H1 (cell line): ENCODE results near the gene GLTPD2. TPM values are rescaled to one million over a fixed set of nuclear protein-coding genes. Genes with fewer than 3 reads are reported as not detected.

ENCODE experiments used
- CTCF ChIA-PET: fragments of 300-600 bp; sonication (Branson Sonifier 250); formaldehyde crosslinking; loops from one replicate; lab custom pipeline; 2021; ENCODE audit not compliant: partially characterized antibody; lab: Charles Lee
- POLR2A ChIA-PET: fragments of 300-600 bp; sonication (Branson Sonifier 250); formaldehyde crosslinking; loops from one replicate; lab custom pipeline; 2021; ENCODE audit warnings: inconsistent platforms; ENCODE audit not compliant: partially characterized antibody; lab: Charles Lee
- DNase-seq, 2 experiments: peaks; one replicate each; pipeline versions ENCODE4 v3.0.0 to v3.0.0-alpha.2; 2010 to 2022; ENCODE audit warnings: low spot score in 2 of 2, low read depth in 1 of 2, mixed read lengths in 1 of 2
- FAIRE-seq: peaks from 2 replicates; lab custom pipeline; 2011; peaks lifted over from hg19 to GRCh38; lab: Jason Lieb, UNC
- H2AFZ ChIP-seq: 2 replicates; pipeline ENCODE4 v1.8.1; 2012; ENCODE audit warnings: low read length, inconsistent platforms
- H2AK5ac ChIP-seq: 2 replicates; pipeline ENCODE4 v1.6.1; 2013; ENCODE audit warnings: low read depth, low read length
- H2BK120ac ChIP-seq: replicated peaks from 2 replicates; pipeline ENCODE3; 2013; ENCODE audit warnings: low read depth, low read length, inconsistent platforms
- H2BK12ac ChIP-seq: 2 replicates; pipeline ENCODE4 v1.6.1; 2013; ENCODE audit warnings: low read depth, low read length
- H2BK15ac ChIP-seq: 2 replicates; pipeline ENCODE4 v1.6.1; 2013; ENCODE audit warnings: low read length
- H2BK20ac ChIP-seq: 2 replicates; pipeline ENCODE4 v1.6.1; 2013; ENCODE audit warnings: low read length
- H2BK5ac ChIP-seq: 2 replicates; pipeline ENCODE4 v1.6.1; 2013; ENCODE audit warnings: low read depth, low read length
- H3K14ac ChIP-seq: 2 replicates; pipeline ENCODE4 v1.6.1; 2013; ENCODE audit warnings: inconsistent platforms; ENCODE audit not compliant: insufficient read length
- H3K18ac ChIP-seq: 2 replicates; pipeline ENCODE4 v1.6.1; 2013; ENCODE audit warnings: low read length; ENCODE audit errors: extremely low read depth
- H3K23ac ChIP-seq: 2 replicates; pipeline ENCODE4 v1.6.1; 2013; ENCODE audit warnings: inconsistent platforms; ENCODE audit not compliant: insufficient read length
- H3K23me2 ChIP-seq: 2 replicates; pipeline ENCODE4 v1.6.1; 2013; ENCODE audit warnings: low read depth, low read length
- H3K27ac ChIP-seq: 2 replicates; pipeline ENCODE4 v1.6.1; 2011; ENCODE audit warnings: low read depth, low read length, inconsistent platforms
- H3K27me3 ChIP-seq, 4 experiments: replicated peaks in 1 of 4; 1 replicate in 1 of 4; 2 replicates in 3 of 4; pipeline versions ENCODE4 v1.6.1 to v1.8.1; 2011 to 2013; ENCODE audit warnings: low read length in 3 of 4, mild to moderate bottlenecking in 3 of 4, inconsistent platforms in 2 of 4, mixed read lengths in 2 of 4, moderate library complexity in 1 of 4; ENCODE audit not compliant: control insufficient read depth in 3 of 4, insufficient read depth in 3 of 4; ENCODE audit errors: extremely low read depth in 1 of 4
- H3K36me3 ChIP-seq, 4 experiments: 2 replicates each; pipeline versions ENCODE4 v1.6.1 to v1.8.1; 2011 to 2013; ENCODE audit warnings: mild to moderate bottlenecking in 4 of 4, low read length in 3 of 4, moderate library complexity in 2 of 4, control low read depth in 1 of 4, inconsistent platforms in 1 of 4; ENCODE audit not compliant: insufficient read depth in 4 of 4, control insufficient read depth in 2 of 4
- H3K4ac ChIP-seq: replicated peaks from 2 replicates; pipeline ENCODE3; 2013; ENCODE audit warnings: low read length, low read depth, mixed read lengths, inconsistent platforms; ENCODE audit not compliant: insufficient read length
- H3K4me1 ChIP-seq, 4 experiments: replicated peaks in 1 of 4; 1 replicate in 1 of 4; 2 replicates in 3 of 4; pipeline versions ENCODE4 v1.6.1 to v1.8.1; 2011 to 2013; ENCODE audit warnings: low read length in 3 of 4, inconsistent platforms in 2 of 4, mixed read lengths in 1 of 4; ENCODE audit not compliant: insufficient read depth in 4 of 4, control insufficient read depth in 3 of 4
- H3K4me2 ChIP-seq, 2 experiments: 2 replicates each; pipeline versions ENCODE4 v1.6.1 to v1.8.1; 2011 to 2013; ENCODE audit warnings: low read depth in 2 of 2, low read length in 2 of 2, control low read depth in 1 of 2, inconsistent platforms in 1 of 2, mild to moderate bottlenecking in 1 of 2; ENCODE audit not compliant: insufficient read depth in 1 of 2
- H3K4me3 ChIP-seq, 4 experiments: fragments of 200-600, 300-600 bp in 1 of 4; sonication (generic), shearing (Covaris generic), sonication (Bioruptor Twin) in 1 of 4; 2 replicates each; pipeline versions ENCODE4 v1.5.1 to v1.8.1; 2011 to 2016; ENCODE audit warnings: low read length in 4 of 4, low read depth in 3 of 4, control low read depth in 2 of 4, inconsistent platforms in 2 of 4, mild to moderate bottlenecking in 2 of 4, mixed read lengths in 1 of 4, moderate library complexity in 1 of 4; ENCODE audit not compliant: insufficient read depth in 2 of 4; ENCODE audit errors: extremely low read depth in 1 of 4
- H3K56ac ChIP-seq: replicated peaks from 2 replicates; pipeline ENCODE3; 2013; ENCODE audit warnings: low read depth, mild to moderate bottlenecking, mixed read lengths, low read length, inconsistent platforms; ENCODE audit not compliant: insufficient read length
- H3K79me1 ChIP-seq: 2 replicates; pipeline ENCODE4 v1.6.1; 2013; ENCODE audit warnings: low read depth, low read length, control low read depth
- H3K79me2 ChIP-seq, 2 experiments: 2 replicates each; pipeline versions ENCODE4 v1.6.1 to v1.8.1; 2012 to 2013; ENCODE audit warnings: low read length in 2 of 2, mild to moderate bottlenecking in 2 of 2, inconsistent platforms in 1 of 2; ENCODE audit not compliant: insufficient read depth in 2 of 2, control insufficient read depth in 1 of 2
- H3K9ac ChIP-seq, 4 experiments: replicated peaks in 1 of 4; 1 replicate in 1 of 4; 2 replicates in 3 of 4; pipeline versions ENCODE4 v1.6.1 to v1.8.1; 2011 to 2013; ENCODE audit warnings: low read depth in 3 of 4, low read length in 3 of 4, control low read depth in 2 of 4, mild to moderate bottlenecking in 2 of 4, moderate library complexity in 2 of 4, inconsistent platforms in 1 of 4; ENCODE audit errors: extremely low read depth in 1 of 4
- H3K9me3 ChIP-seq, 2 experiments: 2 replicates each; pipeline versions ENCODE4 v1.6.1 to v1.8.1; 2012 to 2013; ENCODE audit warnings: mild to moderate bottlenecking in 2 of 2, moderate library complexity in 2 of 2, control low read depth in 1 of 2, inconsistent platforms in 1 of 2, low read depth in 1 of 2, low read length in 1 of 2, mixed read lengths in 1 of 2; ENCODE audit not compliant: insufficient read depth in 2 of 2
- H4K20me1 ChIP-seq, 2 experiments: replicated peaks in 1 of 2; 2 replicates each; pipeline versions ENCODE3 to v1.8.1; 2011 to 2013; ENCODE audit warnings: inconsistent platforms in 2 of 2, low read length in 2 of 2, mild to moderate bottlenecking in 1 of 2; ENCODE audit not compliant: insufficient read depth in 2 of 2, control insufficient read depth in 1 of 2
- H4K5ac ChIP-seq: 2 replicates; pipeline ENCODE4 v1.6.1; 2013; ENCODE audit warnings: low read length, low read depth, mixed read lengths, inconsistent platforms; ENCODE audit not compliant: insufficient read length
- H4K8ac ChIP-seq: 2 replicates; pipeline ENCODE4 v1.8.0; 2013; ENCODE audit warnings: mild to moderate bottlenecking, moderate library complexity, low read length, inconsistent platforms; ENCODE audit not compliant: insufficient read depth; ENCODE audit errors: extremely low read depth
- H4K91ac ChIP-seq: replicated peaks from 2 replicates; pipeline ENCODE3; 2013; ENCODE audit warnings: low read length, mixed read lengths, inconsistent platforms; ENCODE audit not compliant: insufficient read length
- BACH1 ChIP-seq: IDR thresholded peaks from 2 replicates; pipeline ENCODE4 v1.6.1; 2012; ENCODE audit warnings: low read length, improper control_type of control experiment
- CBX8 ChIP-seq: fragments of 300-800, 300-1000 bp; sonication (generic); IDR thresholded peaks from 2 replicates; pipeline ENCODE4 v1.7.1; 2016; ENCODE audit warnings: low read depth, low read length, borderline replicate concordance
- CTBP2 ChIP-seq: IDR thresholded peaks from 2 replicates; pipeline ENCODE4 v1.7.0; 2011; ENCODE audit warnings: borderline replicate concordance, mild to moderate bottlenecking, moderate library complexity, mixed read lengths, low read length; ENCODE audit not compliant: insufficient read depth, insufficient read length
- EGR1 ChIP-seq: IDR thresholded peaks from 2 replicates; pipeline ENCODE4 v1.6.1; 2011; ENCODE audit warnings: low read depth, low read length, borderline replicate concordance
- HDAC2 ChIP-seq, 2 experiments: fragments of 300-600 bp in 1 of 2; sonication (generic) in 1 of 2; IDR thresholded peaks; 2 replicates each; pipeline ENCODE4 v1.6.1; 2011 to 2012; ENCODE audit warnings: low read depth in 2 of 2, low read length in 2 of 2, mild to moderate bottlenecking in 2 of 2, moderate library complexity in 2 of 2, borderline replicate concordance in 1 of 2, inconsistent platforms in 1 of 2
- JUN ChIP-seq: IDR thresholded peaks from 2 replicates; pipeline ENCODE4 v1.6.1; 2011; ENCODE audit warnings: low read depth, mild to moderate bottlenecking, improper control_type of control experiment, low read length
- PHF8 ChIP-seq: fragments of 200-600 bp; sonication (generic); conservative IDR thresholded peaks from 2 replicates; pipeline ENCODE4 v1.7.1; 2012; ENCODE audit warnings: low read depth, mild to moderate bottlenecking, inconsistent platforms, low read length, moderate library complexity
- RBBP5 ChIP-seq: IDR thresholded peaks from 2 replicates; pipeline ENCODE4 v1.7.1; 2012; ENCODE audit warnings: low read depth, mild to moderate bottlenecking, inconsistent platforms, low read length, moderate library complexity, borderline replicate concordance
- SIN3A ChIP-seq, 2 experiments: IDR thresholded peaks in 1 of 2; conservative IDR thresholded peaks in 1 of 2; 2 replicates each; pipeline ENCODE4 v1.6.1; 2011 to 2012; ENCODE audit warnings: low read length in 2 of 2, improper control_type of control experiment in 1 of 2, low read depth in 1 of 2, mild to moderate bottlenecking in 1 of 2
- TBP ChIP-seq: IDR thresholded peaks from 2 replicates; pipeline ENCODE4 v1.6.1; 2011; ENCODE audit warnings: low read depth, low read length, improper control_type of control experiment
- YY1 ChIP-seq: IDR thresholded peaks from 2 replicates; pipeline ENCODE4 v1.6.1; 2011; ENCODE audit warnings: low read depth, mild to moderate bottlenecking, low read length
- ZNF274 ChIP-seq: IDR thresholded peaks from 2 replicates; pipeline ENCODE4 v1.7.0; 2012; ENCODE audit warnings: low read length, borderline replicate concordance; ENCODE audit errors: extremely low read depth
- WGBS, 2 experiments: shearing (Covaris generic) in 1 of 2; methylation state at CpG; one replicate each; pipeline versions ENCODE4 v1.1.6 to v1.1.7; 2013 to 2015; ENCODE audit warnings: low lambda C conversion rate in 2 of 2, mixed read lengths in 2 of 2, inconsistent platforms in 1 of 2, low coverage in 1 of 2, missing lambda C conversion rate in 1 of 2; ENCODE audit not compliant: insufficient replicate concordance in 2 of 2, insufficient coverage in 1 of 2, insufficient read length in 1 of 2; ENCODE audit errors: extremely low coverage in 1 of 2, missing lambda C conversion rate in 1 of 2; 5-methylcytosine and 5-hydroxymethylcytosine counted together
- polyA plus RNA-seq, 7 experiments: library from polyadenylated mRNA; depleted of rRNA in 3 of 7; stranded (reverse) in 5 of 7; unstranded in 2 of 7; fragments of >200 nt in 5 of 7; fragments of 200-250 nt in 2 of 7; gene quantifications; 1 replicate in 5 of 7; 2 replicates in 1 of 7; 4 replicates in 1 of 7; pipeline versions ENCODE4 v1.2.1 to v1.2.3, GENCODE V29; 2011 to 2013; ENCODE audit warnings: missing spikeins in 2 of 7, mixed read lengths in 2 of 7
- total RNA-seq: library from RNA; stranded (reverse); fragmentation: NEBNext Ultra II Directional; extraction: Animal tissue kit (Norgen Biotek cat#: 25700); gene quantifications from 2 replicates; pipeline ENCODE4 v1.2.1, GENCODE V29; 2021
- TF ChIP-seq, protein P1 (sequence below): IDR thresholded peaks from 2 replicates; pipeline ENCODE4 v1.6.1; 2012; ENCODE audit warnings: inconsistent platforms

The GLTPD2 gene
- total and polyA plus RNA-seq, 2 of the 8 experiments (the other 6 are each of a cell fraction or from before 2014, with no cell fraction given), result not detected

DNA sequence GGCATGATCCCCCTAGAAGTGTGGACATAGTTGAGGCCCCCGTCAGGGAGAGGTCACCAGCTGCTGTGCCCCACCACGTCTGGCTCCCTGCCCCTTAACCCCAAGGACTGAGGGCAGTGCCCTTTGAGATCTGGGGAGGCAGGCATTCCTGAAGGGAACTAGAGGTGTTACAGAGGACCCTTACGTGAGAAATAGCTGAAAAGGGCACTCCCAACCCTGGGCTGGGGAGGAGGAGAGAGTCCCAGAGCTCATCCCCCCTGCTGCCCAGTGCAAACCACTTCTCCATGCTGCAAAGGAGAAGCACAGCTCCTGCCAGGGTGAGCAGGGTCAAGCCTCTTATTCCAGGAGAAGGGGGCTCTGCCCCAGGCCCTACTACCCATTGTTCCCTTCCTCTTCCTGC is 34.1 kb downstream of the GLTPD2 start:
- no peak for FAIRE-seq
- Histone ChIP-seq H2BK120ac (no peak overlapping the region), H2BK20ac (no peak overlapping the region), H4K8ac (no peak overlapping the region), H3K4me1 (no peaks in the 10 kb centered on the region), H3K9me3 (no peaks in the 10 kb centered on the region), H2BK5ac (no peak overlapping the region), H3K23ac (no peak overlapping the region), H4K91ac (no peak overlapping the region), H2AFZ (no peak overlapping the region), H3K36me3 (peaks cover 0 to 3% (median 1%) of the 10 kb centered on the region in 4 experiments; a peak in 4 of 8 replicates), H3K14ac (no peak overlapping the region), H2BK15ac (no peak overlapping the region), H3K18ac (no peak overlapping the region), H3K4me2 (no peak overlapping the region), H3K4ac (no peak overlapping the region), H3K79me2 (no peaks in the 10 kb centered on the region), H4K5ac (no peak overlapping the region), H3K27ac (no peak overlapping the region), H3K23me2 (no peaks in the 10 kb centered on the region), H2AK5ac (no peak overlapping the region), H3K79me1 (no peaks in the 10 kb centered on the region; the same call in 1 of the 2 replicates), H3K9ac (no peak overlapping the region), H3K56ac (no peak overlapping the region), H3K4me3 (no peak overlapping the region), H4K20me1 (peaks cover 3% of the 10 kb centered on the region in 2 experiments), H2BK12ac (no peak overlapping the region), H3K27me3 (no peaks in the 10 kb centered on the region)
- no peak for DNase-seq
- ChIA-PET POLR2A (interaction anchor here (0.6 to 2.7 kb wide), 6 partner anchors 10 to 265 kb away, joined by 3 to 14 read pairs (median 3); partner anchors contain the start of genes MINK1 and PLD2), CTCF (interaction anchor here (1.1 to 2.5 kb wide), 8 partner anchors 15 to 133 kb away, joined by 3 to 10 read pairs (median 4); no protein-coding TSS in a partner anchor)
- WGBS, 2 experiments, result 85% methylated on average over 3 of the region's 3 CpGs; no CpG with 5 or more reads in 1 of the 2 experiments
- TF ChIP-seq RBBP5, result no peak
- TF ChIP-seq TBP, result no peak
- TF ChIP-seq JUN, result no peak
- no peak for TF ChIP-seq HDAC2 (IDR thresholded peaks at IDR 0.05; ENCODE audit: borderline replicate concordance in 1 of 2, low read depth in 2 of 2, low read length in 2 of 2)
- TF ChIP-seq BACH1, result no peak
- no peak for TF ChIP-seq PHF8
- no peak for TF ChIP-seq CTBP2
- TF ChIP-seq, protein P1, sequence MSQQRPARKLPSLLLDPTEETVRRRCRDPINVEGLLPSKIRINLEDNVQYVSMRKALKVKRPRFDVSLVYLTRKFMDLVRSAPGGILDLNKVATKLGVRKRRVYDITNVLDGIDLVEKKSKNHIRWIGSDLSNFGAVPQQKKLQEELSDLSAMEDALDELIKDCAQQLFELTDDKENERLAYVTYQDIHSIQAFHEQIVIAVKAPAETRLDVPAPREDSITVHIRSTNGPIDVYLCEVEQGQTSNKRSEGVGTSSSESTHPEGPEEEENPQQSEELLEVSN, result no peak
- no peak for TF ChIP-seq ZNF274
- no peak for TF ChIP-seq EGR1
- TF ChIP-seq SIN3A (conservative IDR thresholded peaks at IDR 0.05 in 1 of 2, IDR thresholded peaks at IDR 0.05 in 1 of 2; ENCODE audit: low read depth in 1 of 2, low read length in 2 of 2), result no peak
- no peak for TF ChIP-seq YY1
- TF ChIP-seq CBX8, result no peak
